Heart right ventricle (tissue), 16 donors: Measurements from ENCODE around the gene PICK1. TPM values are rescaled to one million over a fixed set of nuclear protein-coding genes. Genes with fewer than 3 reads are reported as not detected.

Experiments used
- ATAC-seq, 8 donors: fragments of 200-7000 bp; cut with Tn5 transposase; one replicate each; pipeline ENCODE4 v1.9.1; 2020; ENCODE audit warnings: mild to moderate bottlenecking in 8 of 8, moderate library complexity in 8 of 8, moderate number of reproducible peaks in 1 of 8
- DNase-seq, 2 donors: peaks; one replicate each; pipeline ENCODE4 v3.0.0-alpha.2; 2020
- H3K27ac ChIP-seq, 10 donors: fragments of 200-600 bp; sonication (generic) in 2 of 10; one replicate each; pipeline versions ENCODE4 v1.5.0 to v1.8.0; 2020 to 2022; ENCODE audit warnings: mild to moderate bottlenecking in 3 of 10
- H3K27me3 ChIP-seq, 7 donors: fragments of 200-600 bp; one replicate each; pipeline ENCODE4 v1.8.0; 2021 to 2022; ENCODE audit warnings: mild to moderate bottlenecking in 2 of 7
- H3K36me3 ChIP-seq, 9 donors: fragments of 200-600 bp; sonication (generic) in 1 of 9; one replicate each; pipeline versions ENCODE4 v1.5.0 to v1.8.0; 2020 to 2022; ENCODE audit warnings: mild to moderate bottlenecking in 2 of 9
- H3K4me1 ChIP-seq, 9 donors: fragments of 200-600 bp; sonication (generic) in 1 of 9; one replicate each; pipeline versions ENCODE4 v1.5.0 to v1.8.0; 2020 to 2022; ENCODE audit warnings: mild to moderate bottlenecking in 4 of 9
- H3K4me3 ChIP-seq, 10 donors: fragments of 200-600 bp; sonication (generic) in 2 of 10; one replicate each; pipeline versions ENCODE4 v1.5.0 to v1.8.0; 2020 to 2022; ENCODE audit warnings: mild to moderate bottlenecking in 7 of 10, moderate library complexity in 2 of 10
- H3K9me3 ChIP-seq, 11 donors: fragments of 200-600 bp in 10 of 11; sonication (generic) in 2 of 11; one replicate each; pipeline versions ENCODE4 v1.5.0 to v1.8.0; 2013 to 2022; ENCODE audit warnings: mild to moderate bottlenecking in 2 of 11, control low read depth in 1 of 11, moderate library complexity in 1 of 11
- WGBS, 2 donors: extraction: QIAGEN DNeasy Blood & Tissue Kit; methylation state at CpG; one replicate each; pipeline ENCODE4 v1.1.7; 2013; ENCODE audit warnings: inconsistent platforms in 1 of 2; 5-methylcytosine and 5-hydroxymethylcytosine counted together
- intact Hi-C, 10 donors: fragments of 100-400 bp; cut with DNase I; formaldehyde crosslinking; loops; one replicate each; pipeline versions ENCODE4 v1.11.1 to v1.14.2; 2022
- polyA plus RNA-seq, 2 donors: library from polyadenylated mRNA; stranded (reverse); fragments of 200-250 nt; gene quantifications; one replicate each; pipeline ENCODE4 v1.2.3, GENCODE V29; 2013
- total RNA-seq, 10 donors: library from RNA; stranded (reverse); fragmentation: NEBNext Ultra II Directional in 3 of 10; extraction: Animal tissue kit (Norgen Biotek cat#: 25700) in 3 of 10; gene quantifications; one replicate each; pipeline versions ENCODE4 v1.2.1 to v1.2.4, GENCODE V29; 2021 to 2023
- TF ChIP-seq, protein P1 (sequence below), 9 donors: fragments of 200-600 bp; sonication (generic) in 2 of 9; IDR thresholded peaks; one replicate each; pipeline versions ENCODE4 v1.5.0 to v1.8.0; 2021 to 2022; ENCODE audit warnings: antibody characterized with exemption in 9 of 9, mild to moderate bottlenecking in 5 of 9, moderate library complexity in 1 of 9
- donor health status: Arrhythmogenic right ventricular cardiomyopathy.
- donor health status: ischemic (EF 13 %, LVEDD 7.1; RV severe dilation, severe dysfunction).
- donor health status: healthy with polysubstance abuse.
- donor health status: DM: no; HTN: yes; CAD: no.
- donor health status: DM: no; HTN: no; CAD: no.
- donor health status: ischemic (EF 25% LVEDD 6.9; RV normal size, moderate dysfunction).
- donor health status: ischemic (EF 25% LVEDD 5.7; RV mildly dilated, moderate dysfunction).
- donor health status: healthy.
- donor health status: DM: yes; HTN: yes; CAD: no.
- donor health status: Ischemic cardiomyopathy.
- donor health status: ischemic (EF 35%, LVEDD 5.7; RV mildly dilated, moderate dysfunction).
- donor health status: nonischemic (EF 11% LVEDD 7.7; RV severe dilation, severe dysfunction).
- donor health status: DM: yes; HTN: yes; CAD: no.
- donor health status: PGD.
- donor health status: ischemic (EF 29% LVEDD 5.4; RV normal size, mild dysfunction).
- donor health status: nonischemic (EF 23%, LVEDD 6.1; RV moderate dilation, normal function).

The PICK1 gene
- total and polyA plus RNA-seq, 12 donors: 17.4 to 32.9 (median 23.2) TPM

DNA sequence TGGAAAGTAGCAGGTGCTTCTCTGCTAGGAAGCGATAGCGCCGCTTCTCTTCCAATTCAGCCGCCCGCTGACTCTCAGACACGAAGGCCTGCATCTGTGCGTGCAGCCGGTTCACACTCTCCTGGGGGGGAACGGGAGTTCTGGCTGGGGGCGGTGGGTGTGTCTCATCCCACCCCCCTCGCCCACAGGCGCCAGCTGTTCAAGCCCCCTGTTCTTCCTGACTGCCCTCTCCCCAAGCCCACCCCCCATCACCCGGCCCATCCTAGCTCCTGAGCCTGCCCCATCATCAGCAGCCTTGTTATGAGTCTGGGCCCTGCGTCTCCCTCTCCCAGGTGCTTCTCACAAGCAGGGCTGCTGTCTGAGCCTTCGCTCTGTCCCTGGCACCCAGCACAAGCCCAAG, 39.9 kb downstream of the PICK1 start:
- ATAC-seq: peak in 1 of 8 donors; percentile 31

DNA sequence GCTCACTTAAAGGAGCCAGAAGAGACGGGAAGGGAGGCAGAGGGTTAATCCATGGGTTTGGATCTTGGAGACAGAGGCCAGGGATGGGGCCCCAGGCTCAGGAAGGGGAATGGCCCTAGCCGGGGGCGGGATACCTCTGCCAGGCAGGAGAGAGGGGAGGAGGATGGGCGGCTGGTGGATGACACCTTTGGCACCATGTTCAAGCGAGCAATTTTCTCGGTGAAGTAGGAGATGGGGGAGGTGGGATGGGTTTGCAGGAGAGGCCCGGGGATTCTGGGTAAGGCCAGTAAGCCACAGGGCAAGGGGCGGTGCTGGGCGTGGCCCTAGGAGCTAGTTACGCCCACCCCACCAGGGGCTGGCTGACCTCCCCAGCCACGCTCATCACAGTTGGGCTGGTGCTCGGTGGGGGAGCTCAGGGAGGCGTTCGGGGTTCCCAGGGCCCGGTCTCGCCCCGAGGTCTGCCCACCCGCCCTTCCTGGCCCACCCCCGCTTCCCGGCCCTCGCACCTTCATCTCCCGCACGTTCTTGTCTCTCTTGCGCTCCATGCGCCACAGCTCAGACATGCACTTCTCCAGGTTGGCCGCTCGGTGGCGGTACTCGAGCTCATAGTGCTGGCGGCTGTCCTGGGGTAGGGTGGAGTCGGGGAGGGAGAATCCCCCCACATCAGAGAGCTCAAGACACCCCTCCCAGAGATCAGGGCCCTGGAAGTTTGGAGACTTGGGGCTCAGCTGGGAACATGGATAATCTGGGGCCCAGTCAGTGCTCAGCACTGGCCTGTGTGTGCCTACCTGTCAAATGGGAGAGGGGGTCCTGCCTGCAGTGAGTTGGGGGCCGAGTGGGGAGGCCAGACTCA, 40.6 kb downstream of the PICK1 start:
- no peak for DNase-seq
- H3K4me3 ChIP-seq: no peak overlapping the region
- intact Hi-C loops: no loop called here
- TF ChIP-seq, protein P1, sequence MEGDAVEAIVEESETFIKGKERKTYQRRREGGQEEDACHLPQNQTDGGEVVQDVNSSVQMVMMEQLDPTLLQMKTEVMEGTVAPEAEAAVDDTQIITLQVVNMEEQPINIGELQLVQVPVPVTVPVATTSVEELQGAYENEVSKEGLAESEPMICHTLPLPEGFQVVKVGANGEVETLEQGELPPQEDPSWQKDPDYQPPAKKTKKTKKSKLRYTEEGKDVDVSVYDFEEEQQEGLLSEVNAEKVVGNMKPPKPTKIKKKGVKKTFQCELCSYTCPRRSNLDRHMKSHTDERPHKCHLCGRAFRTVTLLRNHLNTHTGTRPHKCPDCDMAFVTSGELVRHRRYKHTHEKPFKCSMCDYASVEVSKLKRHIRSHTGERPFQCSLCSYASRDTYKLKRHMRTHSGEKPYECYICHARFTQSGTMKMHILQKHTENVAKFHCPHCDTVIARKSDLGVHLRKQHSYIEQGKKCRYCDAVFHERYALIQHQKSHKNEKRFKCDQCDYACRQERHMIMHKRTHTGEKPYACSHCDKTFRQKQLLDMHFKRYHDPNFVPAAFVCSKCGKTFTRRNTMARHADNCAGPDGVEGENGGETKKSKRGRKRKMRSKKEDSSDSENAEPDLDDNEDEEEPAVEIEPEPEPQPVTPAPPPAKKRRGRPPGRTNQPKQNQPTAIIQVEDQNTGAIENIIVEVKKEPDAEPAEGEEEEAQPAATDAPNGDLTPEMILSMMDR (IDR thresholded peaks at IDR 0.05): peak in 5 of 9 donors; percentile 16 to 38 (median 33)
- no peaks in the 10 kb centered on the region for H3K36me3 ChIP-seq
- H3K27ac ChIP-seq: peak overlapping the region in 1 of 10 donors; percentile 11
- WGBS, 2 donors: 40 to 43% methylated on average over 30 to 32 of the region's 32 CpGs
- peaks cover 0 to 13% (median 0%) of the 10 kb centered on the region in 9 donors for H3K4me1 ChIP-seq
- H3K27me3 ChIP-seq: no peaks in the 10 kb centered on the region
- peak in 5 of 8 donors; percentile 21 to 56 (median 30) for ATAC-seq
- no peaks in the 10 kb centered on the region for H3K9me3 ChIP-seq

More for the DNA sequence above, 39.9 kb downstream of the PICK1 start:
- TF ChIP-seq, protein P1 (IDR thresholded peaks at IDR 0.05): no peak
- peaks cover 0 to 13% (median 0%) of the 10 kb centered on the region in 9 donors for H3K4me1 ChIP-seq
- H3K27ac ChIP-seq: no peak overlapping the region
- no peaks in the 10 kb centered on the region for H3K9me3 ChIP-seq
- no peaks in the 10 kb centered on the region for H3K36me3 ChIP-seq
- DNase-seq: no peak
- 79 to 90% methylated on average over 14 to 15 of the region's 15 CpGs for WGBS, 2 donors
- no peak overlapping the region for H3K4me3 ChIP-seq
- H3K27me3 ChIP-seq: no peaks in the 10 kb centered on the region
- intact Hi-C loops: no loop called here

DNA sequence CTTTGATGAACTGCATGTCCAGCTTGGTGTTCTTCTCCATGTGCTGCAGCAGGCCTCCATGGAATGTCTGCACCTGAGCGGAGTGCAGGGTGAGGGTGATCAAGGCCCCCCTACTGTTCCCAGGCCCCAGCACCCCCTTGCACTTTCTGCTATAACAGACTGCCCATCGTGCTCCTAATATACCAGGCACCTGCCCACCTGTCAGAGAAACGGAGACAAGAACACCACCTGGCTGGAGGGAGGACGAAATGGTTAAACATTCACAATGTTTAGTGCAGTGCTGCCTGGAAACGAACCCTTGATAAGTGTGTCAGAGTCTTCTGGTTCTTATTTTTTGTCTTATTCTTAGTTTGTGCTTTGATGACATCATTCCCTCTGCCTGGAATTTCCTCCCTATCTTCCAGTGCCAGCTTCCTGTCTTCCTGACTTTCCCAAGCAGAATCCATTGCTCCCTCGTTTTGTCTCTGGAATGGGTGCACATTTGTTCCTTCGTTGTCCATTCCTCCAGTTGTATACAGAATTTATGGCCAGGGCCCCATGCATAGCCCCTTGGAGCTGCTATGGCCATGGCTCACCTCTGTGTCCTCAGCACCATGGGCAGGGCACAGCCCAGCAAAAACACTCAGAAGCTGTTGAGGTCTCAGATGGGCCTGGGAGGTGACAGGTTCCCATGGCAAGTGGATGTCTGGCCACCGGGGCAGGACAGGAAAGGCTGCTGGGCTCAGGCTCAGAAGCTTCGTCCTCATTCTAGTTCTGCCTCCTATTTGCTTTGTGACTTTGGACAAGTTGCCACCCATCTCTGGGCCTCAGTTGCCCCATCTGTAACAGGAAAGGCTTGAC, 41.4 kb downstream of the PICK1 start:
- Histone ChIP-seq H3K36me3 (no peaks in the 10 kb centered on the region), H3K9me3 (no peaks in the 10 kb centered on the region), H3K27ac (peak overlapping the region in 1 of 10 donors; percentile 11), H3K27me3 (no peaks in the 10 kb centered on the region), H3K4me3 (no peak overlapping the region), H3K4me1 (peaks cover 0 to 13% (median 0%) of the 10 kb centered on the region in 9 donors)
- intact Hi-C loops: no loop called here
- TF ChIP-seq, protein P1 (IDR thresholded peaks at IDR 0.05): no peak
- ATAC-seq (peak in 5 of 8 donors; percentile 36 to 61 (median 59)), DNase-seq (no peak)
- WGBS, 2 donors: 62 to 69% methylated on average over 9 of the region's 9 CpGs

DNA sequence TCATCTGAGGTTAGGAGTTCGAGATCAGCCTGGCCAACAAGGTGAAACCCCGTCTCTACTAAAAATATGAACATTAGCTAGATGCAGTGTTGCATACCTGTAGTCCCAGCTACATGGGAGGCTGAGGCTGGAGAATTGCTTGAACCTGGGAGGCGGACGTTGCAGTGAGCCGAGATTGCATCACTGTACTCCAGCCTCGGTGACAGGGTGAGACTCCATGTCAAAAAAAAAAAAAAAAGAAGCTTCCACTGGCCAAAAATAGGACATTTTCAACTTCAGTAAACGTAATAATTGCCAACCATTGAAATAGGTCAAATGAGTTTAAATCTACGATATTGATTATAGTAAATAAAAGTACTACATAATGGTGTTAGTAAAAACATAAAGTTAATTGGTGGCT, 46.4 kb downstream of the PICK1 start:
- H3K36me3 ChIP-seq: no peaks in the 10 kb centered on the region
- peaks cover 0 to 14% (median 0%) of the 10 kb centered on the region in 9 donors for H3K4me1 ChIP-seq
- intact Hi-C loops: loop anchor here in 3 of 10 donors (5.0 to 10.0 kb wide), 2 partner anchors 49 to 51 kb away; partner anchors contain the start of gene PICK1 (in 1 of the 3)
- no peak overlapping the region for H3K27ac ChIP-seq
- H3K27me3 ChIP-seq: no peaks in the 10 kb centered on the region
- WGBS, 2 donors: 68 to 85% methylated on average over 8 of the region's 8 CpGs
- H3K4me3 ChIP-seq: no peak overlapping the region
- H3K9me3 ChIP-seq: no peaks in the 10 kb centered on the region
- no peak for ATAC-seq
- DNase-seq: no peak
- TF ChIP-seq, protein P1 (IDR thresholded peaks at IDR 0.05): no peak
